Activated CD4-positive, alpha-beta T cell treated with anti-CD3 and anti-CD28 coated beads, Interleukin-2, amount 50 U/mL, for 4 hours (primary cell): Measurements from ENCODE around the gene SETD1A.
A peak's percentile ranks its signal among the peaks of the same experiment; 100 is the strongest.
"Not testable (repeated sequence)": the region's sequence is repeated elsewhere in the genome, so short reads cannot be mapped to it uniquely, and the experiment has no call there.

Source experiments
- DNase-seq, 2 experiments: peaks; one replicate each; pipeline ENCODE4 v3.0.0-alpha.2; 2020

The SETD1A gene

GRCh38 chr16:31001507-31002249 is 44.1 kb downstream of the SETD1A start:
- DNase-seq: no peak

- no peak for DNase-seq
Observed at GRCh38 chr16:31002250-31002700, 44.7 kb downstream of the SETD1A start.

GRCh38 chr16:31002862-31003341 is 45.3 kb downstream of the SETD1A start:
- no peak for DNase-seq

GRCh38 chr16:31003744-31004143 is 46.2 kb downstream of the SETD1A start:
- no peak for DNase-seq

- DNase-seq: no peak
Observed at GRCh38 chr16:31004658-31005057, 47.1 kb downstream of the SETD1A start.

GRCh38 chr16:31005350-31006085 is 48.0 kb downstream of the SETD1A start:
- no peak for DNase-seq

GRCh38 chr16:31006086-31006385 is 48.5 kb downstream of the SETD1A start:
- no peak for DNase-seq

GRCh38 chr16:31006589-31006988 is 49.0 kb downstream of the SETD1A start:
- DNase-seq: no peak

GRCh38 chr16:31007684-31008083 is 50.1 kb downstream of the SETD1A start:
- no peak for DNase-seq

- DNase-seq: no peak
Observed at GRCh38 chr16:31008149-31008548, 50.6 kb downstream of the SETD1A start.

GRCh38 chr16:31008551-31008950 is 51.0 kb downstream of the SETD1A start:
- DNase-seq: no peak

- DNase-seq: no peak
Observed at GRCh38 chr16:31009120-31009519, 51.6 kb downstream of the SETD1A start.

GRCh38 chr16:31009894-31010584 is 52.5 kb downstream of the SETD1A start:
- DNase-seq: no peak

GRCh38 chr16:31010585-31011325 is 53.2 kb downstream of the SETD1A start, which contains the start of gene STX1B:
Gene STX1B (minus strand): TSS chr16:31010638. CDS start chr16:31010396, 242 bp downstream.
- peak; percentile 46 to 52 for DNase-seq

GRCh38 chr16:31011815-31012214 is 54.3 kb downstream of the SETD1A start:
- DNase-seq: not testable (repeated sequence)

- DNase-seq: not testable (repeated sequence)
Observed at GRCh38 chr16:31013292-31013691, 55.7 kb downstream of the SETD1A start.

- DNase-seq: no peak
Observed at GRCh38 chr16:31016018-31016417, 58.5 kb downstream of the SETD1A start.

GRCh38 chr16:31017756-31018155 is 60.2 kb downstream of the SETD1A start:
- DNase-seq: not testable (repeated sequence)

- DNase-seq: no peak
Observed at GRCh38 chr16:31020536-31020935, 63.0 kb downstream of the SETD1A start.

- DNase-seq: no peak
Observed at GRCh38 chr16:31022544-31023251, 65.1 kb downstream of the SETD1A start.

- DNase-seq: no peak
Observed at GRCh38 chr16:31023252-31023602, 65.7 kb downstream of the SETD1A start.

GRCh38 chr16:31023627-31024226 is 66.2 kb downstream of the SETD1A start:
- no peak for DNase-seq
